GM21786 (cell line): ENCODE measurements around the gene TRERF1.
A peak's percentile ranks its signal among the peaks of the same experiment; 100 is the strongest.

ENCODE experiments used
- ATAC-seq: cut with Tn5 transposase; IDR thresholded peaks from one replicate; pipeline ENCODE4 v1.9.1; 2021; ENCODE audit not compliant: unreplicated experiment

TRERF1 gene

DNA sequence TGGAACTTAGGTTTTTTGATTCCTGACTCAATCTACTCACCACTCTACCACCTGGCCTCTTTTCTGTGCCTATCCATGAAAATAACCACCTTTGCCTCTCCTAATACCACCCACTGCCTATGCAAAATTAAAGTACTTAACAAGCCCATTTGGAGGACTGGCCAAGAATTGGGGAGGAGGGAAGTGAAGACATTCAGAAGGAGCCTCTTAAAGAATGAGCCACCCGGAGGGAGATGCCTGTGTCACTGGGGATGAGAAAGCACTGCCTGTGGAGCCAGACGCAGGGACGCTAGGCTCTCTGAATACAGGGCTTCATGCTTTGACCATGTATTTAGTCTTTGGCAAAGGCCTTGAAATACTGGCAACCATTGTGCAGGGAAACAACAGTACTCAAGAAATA lies 194.1 kb downstream of the TRERF1 start:
- no peak for ATAC-seq

GRCh38 chr6:42257063-42257462 lies 194.7 kb downstream of the TRERF1 start:
- no peak for ATAC-seq

DNA sequence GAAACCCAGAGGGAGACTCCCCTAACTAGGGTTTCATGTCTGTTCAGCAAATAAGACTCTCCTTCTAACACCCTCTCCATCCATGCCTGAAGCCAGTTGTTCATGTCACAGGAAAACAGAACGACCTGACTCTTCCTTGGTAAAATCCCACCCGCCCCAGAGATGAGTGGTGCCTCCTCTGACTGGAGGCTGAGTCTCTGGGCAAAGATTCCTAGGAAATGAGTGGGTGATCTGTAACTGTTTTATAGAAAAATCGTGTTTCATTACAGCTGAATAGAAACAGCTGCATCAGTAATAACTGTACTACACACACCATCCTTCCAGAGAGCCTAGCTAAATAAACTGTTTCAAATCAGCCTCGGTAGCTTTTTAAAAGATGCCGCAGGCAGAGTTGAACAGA lies 196.7 kb downstream of the TRERF1 start:
- ATAC-seq, result no peak

- no peak for ATAC-seq
Observed at GRCh38 chr6:42254505-42254904, 197.2 kb downstream of the TRERF1 start.

GRCh38 chr6:42251911-42252637 lies 199.7 kb downstream of the TRERF1 start:
- no peak for ATAC-seq

DNA sequence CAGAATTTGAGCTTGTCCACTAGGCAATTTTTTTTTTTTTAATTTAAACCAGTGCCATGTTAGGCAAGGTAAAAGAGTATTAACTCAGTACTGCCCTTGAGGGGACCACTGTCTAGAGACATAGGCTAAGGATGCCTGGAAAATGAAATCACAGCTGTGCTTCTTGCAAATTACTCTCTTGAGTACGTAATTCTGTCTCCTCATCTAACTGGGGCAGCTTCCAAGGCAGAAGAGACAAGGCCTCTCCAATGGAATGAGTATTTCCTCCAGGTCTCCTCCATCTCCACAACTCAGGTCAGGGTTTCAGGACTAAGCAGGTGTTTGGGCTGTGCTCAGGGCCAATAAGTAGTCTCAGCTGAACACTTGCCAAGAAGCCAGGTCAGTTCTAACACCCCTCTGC lies 200.2 kb downstream of the TRERF1 start:
- no peak for ATAC-seq

- ATAC-seq, result no peak
Observed at GRCh38 chr6:42250274-42250931, 201.3 kb downstream of the TRERF1 start.

DNA sequence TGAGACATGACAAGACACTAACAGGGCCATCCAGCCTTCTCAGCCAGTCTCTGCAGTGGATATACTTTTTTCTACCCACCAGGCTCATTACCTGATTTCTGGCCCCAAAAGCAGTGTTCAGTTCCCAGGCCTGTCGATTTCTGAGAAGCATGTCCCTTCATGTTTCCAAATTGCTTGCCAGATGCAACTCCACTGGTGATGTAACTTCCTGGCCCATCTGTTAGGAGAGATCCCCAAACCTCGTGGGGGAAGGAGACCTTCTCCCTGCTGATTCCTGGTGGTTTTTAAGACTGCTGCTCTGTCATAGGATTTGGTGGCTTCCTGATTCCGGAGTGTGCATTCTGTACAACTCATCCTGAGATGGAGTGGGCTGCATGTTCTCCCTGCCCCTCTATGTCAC lies 202.4 kb downstream of the TRERF1 start:
- no peak for ATAC-seq

DNA sequence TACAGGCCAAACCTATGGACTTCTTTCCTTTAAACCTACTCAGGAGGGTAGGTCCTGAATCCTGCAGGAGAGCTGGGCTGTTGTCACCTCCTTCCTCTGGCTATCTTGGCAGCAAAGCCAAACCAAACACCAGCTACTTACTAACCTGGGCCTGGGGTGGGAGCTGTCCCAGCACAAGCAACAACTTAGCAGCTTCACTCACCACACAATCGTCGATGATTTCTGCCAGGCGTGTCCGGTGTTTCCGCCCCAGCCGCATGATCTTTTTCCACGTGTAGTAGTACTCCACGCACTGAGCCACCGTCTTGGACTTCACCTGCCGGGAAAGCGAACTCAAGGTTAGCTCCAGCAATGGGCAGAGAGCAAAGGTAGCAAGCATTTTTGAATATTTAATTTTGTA lies 208.7 kb downstream of the TRERF1 start:
- ATAC-seq, result no peak

- no peak for ATAC-seq
Observed at GRCh38 chr6:42241915-42242314, 209.8 kb downstream of the TRERF1 start.

DNA sequence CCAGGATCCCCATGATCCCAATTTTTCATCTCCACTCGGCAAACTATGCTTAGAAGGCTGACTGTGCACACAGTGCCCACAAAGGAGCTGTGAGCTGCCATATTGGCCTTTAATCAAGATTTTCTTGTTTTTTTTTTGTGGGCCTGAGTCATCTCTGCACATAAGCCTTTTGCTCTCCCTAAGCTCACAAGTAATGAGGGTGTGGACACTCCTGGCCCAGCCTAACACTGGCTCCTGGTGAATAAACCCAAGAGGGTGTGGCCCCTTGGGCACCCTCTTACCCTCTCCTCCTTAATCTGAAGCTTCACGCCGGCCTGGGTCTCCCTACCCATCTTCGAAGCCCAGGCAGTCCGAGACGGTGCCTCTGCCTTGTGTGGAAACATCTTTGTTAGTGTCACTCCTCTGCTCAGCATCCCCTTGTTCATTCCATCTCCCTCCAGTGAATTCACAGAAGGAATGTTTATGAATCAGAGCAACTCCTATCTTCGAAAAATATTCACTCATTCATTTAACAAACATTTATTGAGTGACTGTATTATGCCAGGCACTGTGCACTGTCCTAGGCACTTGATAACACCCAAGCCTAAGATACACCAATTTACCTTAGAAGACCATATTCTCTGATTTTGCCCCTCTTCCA lies 211.9 kb downstream of the TRERF1 start:
- no peak for ATAC-seq

GRCh38 chr6:42239333-42239732 lies 212.4 kb downstream of the TRERF1 start:
- no peak for ATAC-seq

- ATAC-seq, result no peak
Observed at GRCh38 chr6:42237857-42238256, 213.9 kb downstream of the TRERF1 start.

- ATAC-seq, result peak; percentile 66
Observed at GRCh38 chr6:42236682-42237473, 214.8 kb downstream of the TRERF1 start.

GRCh38 chr6:42236030-42236429 lies 215.7 kb downstream of the TRERF1 start:
- no peak for ATAC-seq

GRCh38 chr6:42232035-42232434 lies 219.7 kb downstream of the TRERF1 start:
- no peak for ATAC-seq

DNA sequence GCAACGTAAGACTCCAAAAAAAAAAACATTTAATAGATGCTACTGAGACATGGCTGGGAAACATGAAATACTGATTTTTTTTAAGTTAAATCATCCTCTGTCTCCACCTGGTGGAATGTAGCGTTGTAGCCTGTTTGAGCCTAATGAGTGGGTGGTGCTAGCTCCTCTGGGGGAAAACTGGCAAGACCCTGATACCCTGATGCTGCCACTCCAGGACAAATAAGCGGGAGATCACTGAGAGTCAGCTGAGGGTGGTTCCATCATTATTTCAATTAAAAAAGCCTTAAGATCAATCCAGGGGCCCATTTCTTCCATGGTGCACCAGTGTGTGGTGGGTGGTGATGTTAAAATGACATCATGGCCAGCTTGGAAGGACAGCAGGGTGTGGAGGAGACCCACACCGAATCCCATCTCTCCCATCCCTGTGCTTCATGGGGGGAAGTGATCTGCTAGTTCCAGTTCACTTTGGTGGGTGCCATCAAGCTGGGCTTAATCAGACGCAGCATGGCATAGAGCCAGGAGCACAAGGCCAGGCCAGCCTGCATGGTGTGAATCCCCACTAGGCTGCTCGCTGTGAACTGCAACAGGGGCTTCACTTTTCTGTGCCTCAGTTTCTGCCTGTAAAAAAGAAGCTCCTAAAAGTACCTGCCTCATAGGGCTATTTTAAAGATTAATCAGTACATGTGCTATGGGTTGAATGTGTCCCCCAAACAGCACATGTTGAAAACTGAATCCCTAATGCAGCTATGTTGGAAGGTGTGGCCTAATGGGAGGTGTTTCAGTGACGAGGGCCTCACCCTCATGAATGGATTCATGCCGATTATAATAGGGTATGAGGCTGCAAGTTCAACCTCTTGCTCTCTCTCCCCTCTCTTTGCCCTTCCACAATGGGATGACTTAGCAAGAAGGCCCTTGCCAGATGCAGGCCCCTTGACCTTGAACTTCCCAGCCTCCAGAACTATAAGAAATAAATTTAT lies 221.1 kb downstream of the TRERF1 start:
- no peak for ATAC-seq

DNA sequence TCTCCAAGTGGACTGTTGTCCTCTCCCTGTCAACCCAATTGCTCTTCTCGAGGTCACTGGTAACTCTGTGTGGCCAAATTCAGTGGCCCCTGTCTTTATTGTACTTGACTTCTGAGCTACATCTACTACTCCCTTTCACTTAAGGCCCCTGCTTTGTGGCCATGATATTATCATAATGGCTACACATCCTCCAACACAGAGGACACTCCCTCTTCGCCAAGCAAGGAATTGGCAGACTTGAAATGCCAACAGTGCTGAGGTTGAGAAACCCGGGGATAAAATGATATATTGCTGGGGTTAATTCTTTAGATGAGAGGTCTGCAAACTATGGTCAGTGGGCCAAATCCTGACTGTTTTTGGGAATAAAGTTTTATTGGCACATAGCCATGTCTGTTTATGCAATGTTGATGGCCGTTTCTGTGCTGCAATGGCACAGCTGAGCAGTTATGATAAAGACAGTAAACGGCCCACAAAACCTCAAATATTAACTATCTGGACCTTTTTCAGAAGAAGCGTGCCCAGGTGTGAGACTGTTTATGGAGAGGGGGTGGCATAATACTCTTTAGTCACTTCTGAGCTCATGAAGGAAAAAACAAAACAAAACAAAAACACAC lies 222.1 kb downstream of the TRERF1 start:
- no peak for ATAC-seq

DNA sequence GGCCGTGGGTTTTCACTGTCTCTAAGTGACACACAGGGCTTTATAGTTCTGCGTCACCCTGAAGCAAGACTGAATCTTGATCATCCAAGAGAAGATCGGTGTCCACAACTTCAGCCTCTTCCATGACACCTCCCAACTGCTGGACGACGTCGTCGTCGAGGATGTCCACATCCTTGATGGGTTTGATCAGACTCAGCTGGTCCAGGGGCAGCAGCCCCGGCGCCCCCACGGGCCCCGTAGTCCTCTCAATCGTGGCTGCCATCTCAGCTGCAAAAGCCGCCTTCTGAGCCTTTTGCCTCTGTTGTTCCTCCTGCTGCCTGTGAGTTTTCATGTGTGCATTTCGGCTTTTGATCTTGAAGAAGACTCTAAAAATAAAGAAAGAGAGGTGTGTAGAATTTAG lies 223.4 kb downstream of the TRERF1 start:
- ATAC-seq, result no peak
